HG02885 (cell line): ENCODE results near the gene MEG3.

Experiments used
- ATAC-seq: cut with Tn5 transposase; IDR thresholded peaks from one replicate; pipeline ENCODE4 v1.9.1; 2021; ENCODE audit warnings: mild to moderate bottlenecking; ENCODE audit not compliant: unreplicated experiment, poor library complexity

Gene MEG3

GRCh38 chr14:100841761-100842403 is 16.0 kb downstream of the MEG3 start:
- ATAC-seq, result no peak

DNA sequence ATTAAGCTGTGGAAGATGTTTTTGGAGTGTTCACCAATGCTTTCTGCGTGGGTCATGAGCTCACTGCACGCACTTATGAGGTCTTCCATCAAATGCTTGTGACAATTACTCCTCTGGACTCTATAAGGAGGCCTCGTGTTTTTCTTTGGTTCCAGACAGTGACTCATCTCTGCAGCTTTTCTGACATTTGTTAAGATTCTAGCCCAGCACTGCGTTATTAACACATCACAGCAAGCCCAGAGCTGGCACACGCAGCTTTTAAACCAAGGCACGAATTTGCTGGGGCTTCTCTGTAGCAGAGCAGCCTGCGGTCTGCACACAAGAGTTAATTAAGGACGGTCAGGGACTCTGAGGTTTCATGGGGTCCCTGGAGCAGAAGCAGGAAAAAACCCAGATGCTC is 16.9 kb downstream of the MEG3 start:
- ATAC-seq, result no peak

DNA sequence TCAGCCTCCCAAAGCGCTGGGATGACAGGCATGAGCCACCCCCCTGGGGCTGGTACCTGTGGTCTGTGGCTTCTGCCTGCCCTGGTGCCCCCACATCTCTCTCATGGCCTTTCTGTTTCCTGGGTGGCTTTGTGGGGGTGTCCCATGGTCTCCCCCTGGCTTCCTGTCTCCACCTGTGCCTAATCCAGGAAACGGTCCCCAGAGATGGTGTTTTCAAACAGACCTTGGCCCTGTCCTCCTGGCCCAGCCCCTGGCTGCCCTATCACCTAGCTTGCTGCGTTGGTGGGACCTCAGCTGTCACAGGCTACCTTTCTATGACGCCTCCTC is 18.1 kb downstream of the MEG3 start:
- no peak for ATAC-seq

- ATAC-seq, result no peak
Observed at GRCh38 chr14:100844421-100844820, 18.5 kb downstream of the MEG3 start.

DNA sequence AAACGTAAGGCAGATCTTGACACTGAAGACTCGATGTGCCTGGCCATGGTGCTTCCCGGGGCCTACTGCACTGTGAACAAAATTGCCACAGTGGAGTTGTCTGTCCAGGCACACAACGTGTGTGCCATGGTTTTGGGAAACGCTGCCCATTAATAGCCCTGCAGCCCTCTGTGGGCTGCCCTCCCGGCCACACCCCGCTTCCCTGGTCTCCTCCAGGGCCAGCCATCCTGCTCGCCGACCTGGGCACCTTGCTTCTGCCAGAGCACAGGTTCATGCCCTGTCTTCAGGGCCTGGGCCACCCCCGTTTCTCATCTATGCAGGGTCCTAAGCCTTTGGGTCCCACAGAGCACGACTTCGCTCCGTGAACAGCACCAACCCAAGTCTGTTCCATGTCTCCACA is 18.9 kb downstream of the MEG3 start:
- no peak for ATAC-seq

DNA sequence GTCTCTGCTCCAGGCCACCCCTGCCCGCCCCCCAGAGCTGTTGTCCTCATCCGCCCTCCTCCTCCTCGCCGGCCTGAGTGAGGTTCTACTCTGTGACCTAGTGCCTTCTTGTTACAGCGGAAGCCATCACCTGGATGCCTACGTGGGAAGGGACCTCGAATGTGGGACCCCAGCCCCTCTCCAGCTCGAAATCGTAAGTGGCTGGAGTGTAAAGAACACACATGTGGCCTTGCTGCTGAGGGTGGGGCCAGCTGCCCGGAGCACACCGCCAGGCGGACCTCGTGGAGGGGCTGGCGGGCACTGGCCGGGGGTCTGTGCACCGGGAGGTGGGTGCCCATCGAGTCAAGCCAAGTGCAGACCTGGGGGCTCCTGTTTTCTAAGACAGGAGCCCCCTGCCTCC is 19.4 kb downstream of the MEG3 start:
- ATAC-seq, result no peak

- no peak for ATAC-seq
Observed at GRCh38 chr14:100846309-100846859, 20.5 kb downstream of the MEG3 start.

DNA sequence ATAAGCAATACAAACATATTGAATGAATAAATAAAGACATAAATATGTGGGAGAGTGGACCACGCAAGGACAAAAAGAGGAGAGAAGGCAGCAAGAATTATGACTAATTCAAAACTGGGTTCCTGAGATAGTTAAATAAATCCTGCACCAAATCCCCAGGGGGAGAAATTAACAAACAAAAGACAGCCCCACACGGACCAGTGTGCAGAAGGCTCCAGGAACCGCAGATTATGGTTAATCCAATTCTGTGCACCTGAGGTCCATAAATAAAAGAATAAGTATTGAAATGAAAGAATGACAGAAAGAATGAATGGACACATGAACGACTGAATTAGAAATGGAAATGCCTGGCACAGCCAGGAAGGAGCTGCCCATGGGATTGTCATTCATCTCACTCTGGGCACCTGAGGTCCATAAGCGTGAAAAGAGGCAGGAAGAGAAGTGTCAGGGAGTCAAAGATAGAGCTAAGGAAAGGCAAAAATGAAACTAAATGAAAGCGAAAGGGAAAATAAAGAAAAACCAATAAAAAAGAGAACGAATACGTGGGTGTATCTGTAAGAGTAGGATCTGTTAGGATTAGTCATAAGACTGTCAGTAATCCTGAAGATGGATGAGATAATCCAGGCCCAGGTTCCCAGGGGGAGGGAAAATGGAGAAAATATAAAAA is 23.3 kb downstream of the MEG3 start:
- no peak for ATAC-seq

DNA sequence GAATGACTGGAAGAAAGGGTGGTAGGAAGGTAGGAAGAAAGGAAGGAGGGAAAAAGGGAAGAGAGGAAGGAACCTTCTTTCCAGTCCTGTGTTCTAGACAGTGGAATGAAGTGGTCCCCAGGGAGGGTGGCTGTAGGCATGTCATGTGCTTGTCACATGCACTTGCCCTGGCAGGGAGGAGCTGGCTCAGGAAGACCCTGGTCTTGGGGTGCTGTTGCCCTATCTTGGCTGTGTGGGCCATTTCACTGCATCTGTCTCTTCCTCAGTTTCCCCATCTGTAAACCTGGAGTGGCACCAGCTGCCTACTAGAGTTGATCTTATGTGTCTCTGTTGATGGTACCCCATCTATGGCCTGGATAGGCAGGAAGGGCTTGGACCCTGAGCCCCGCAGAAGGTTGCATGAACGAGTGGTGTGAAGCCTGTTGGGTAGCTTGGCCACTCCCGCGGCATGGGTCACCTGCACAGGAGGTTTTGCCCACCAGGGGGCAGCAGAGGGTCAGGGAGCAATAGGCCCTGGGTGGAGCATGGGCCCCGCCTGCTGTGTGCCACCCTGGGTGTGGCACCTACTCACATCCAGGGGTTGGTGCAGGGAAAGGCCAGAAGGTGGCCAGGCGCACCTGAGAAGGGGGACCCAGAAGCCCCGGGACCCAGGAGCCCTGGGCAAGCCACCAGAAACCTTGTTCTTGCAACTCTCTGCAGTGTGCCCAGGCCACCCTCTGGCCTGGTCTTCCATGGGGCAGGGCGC is 25.1 kb downstream of the MEG3 start:
- peak; percentile 59 for ATAC-seq

DNA sequence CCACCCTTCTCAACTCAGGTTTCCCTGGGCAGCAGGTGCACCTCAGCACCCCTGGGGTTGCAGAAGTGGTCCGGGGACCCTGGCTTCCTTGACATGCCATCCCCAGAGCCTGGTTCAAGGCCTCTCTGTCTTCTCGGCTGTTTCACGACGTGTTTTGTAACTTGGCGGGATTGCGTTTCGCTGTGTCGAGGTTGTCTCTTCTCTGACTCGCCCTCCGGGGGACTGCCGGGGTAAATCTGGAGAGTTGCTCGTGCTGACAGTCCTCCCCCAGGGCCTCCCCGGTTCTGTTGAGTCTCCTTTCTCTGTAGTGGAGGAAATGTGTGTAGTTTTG is 25.6 kb downstream of the MEG3 start:
- ATAC-seq, result no peak

- no peak for ATAC-seq
Observed at GRCh38 chr14:100851946-100852620, 26.2 kb downstream of the MEG3 start.

- ATAC-seq, result no peak
Observed at GRCh38 chr14:100854435-100854834, 28.5 kb downstream of the MEG3 start.

GRCh38 chr14:100855256-100855930 is 29.5 kb downstream of the MEG3 start:
- ATAC-seq, result no peak

GRCh38 chr14:100856056-100856950 is 30.4 kb downstream of the MEG3 start:
- no peak for ATAC-seq

DNA sequence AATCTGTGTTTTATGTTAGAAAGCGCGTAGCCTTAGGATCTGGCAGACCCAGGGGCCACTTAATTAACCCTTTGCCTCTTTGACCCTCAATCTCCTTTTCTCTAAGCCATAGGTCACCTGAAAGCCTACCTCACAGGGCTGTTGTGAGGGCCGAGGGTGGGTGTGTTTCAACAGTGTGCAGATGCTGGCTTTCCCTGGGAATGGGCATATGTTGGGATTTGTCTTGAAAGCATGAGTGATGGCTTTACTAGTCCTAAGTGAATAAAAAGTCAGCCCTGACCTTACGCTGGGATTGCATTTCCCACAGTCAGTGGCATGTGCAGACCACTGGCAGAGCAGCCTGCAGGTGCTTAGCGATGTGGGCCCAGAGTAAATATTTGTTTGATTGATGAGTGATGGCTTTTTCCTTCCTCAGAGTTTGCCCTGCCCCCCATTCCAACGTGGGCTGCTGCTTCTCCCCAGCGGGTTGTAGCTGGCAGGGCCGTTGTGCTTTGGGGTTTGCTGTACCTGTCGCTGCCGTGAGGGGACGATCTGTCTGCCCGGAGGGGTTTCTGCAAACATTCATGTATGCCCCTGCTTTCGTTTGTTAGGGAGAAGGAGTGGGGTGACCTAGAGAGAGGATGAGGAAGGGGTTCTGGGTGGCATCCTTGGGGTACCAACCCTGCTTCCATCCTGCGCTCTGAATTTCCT is 31.5 kb downstream of the MEG3 start:
- ATAC-seq, result no peak

DNA sequence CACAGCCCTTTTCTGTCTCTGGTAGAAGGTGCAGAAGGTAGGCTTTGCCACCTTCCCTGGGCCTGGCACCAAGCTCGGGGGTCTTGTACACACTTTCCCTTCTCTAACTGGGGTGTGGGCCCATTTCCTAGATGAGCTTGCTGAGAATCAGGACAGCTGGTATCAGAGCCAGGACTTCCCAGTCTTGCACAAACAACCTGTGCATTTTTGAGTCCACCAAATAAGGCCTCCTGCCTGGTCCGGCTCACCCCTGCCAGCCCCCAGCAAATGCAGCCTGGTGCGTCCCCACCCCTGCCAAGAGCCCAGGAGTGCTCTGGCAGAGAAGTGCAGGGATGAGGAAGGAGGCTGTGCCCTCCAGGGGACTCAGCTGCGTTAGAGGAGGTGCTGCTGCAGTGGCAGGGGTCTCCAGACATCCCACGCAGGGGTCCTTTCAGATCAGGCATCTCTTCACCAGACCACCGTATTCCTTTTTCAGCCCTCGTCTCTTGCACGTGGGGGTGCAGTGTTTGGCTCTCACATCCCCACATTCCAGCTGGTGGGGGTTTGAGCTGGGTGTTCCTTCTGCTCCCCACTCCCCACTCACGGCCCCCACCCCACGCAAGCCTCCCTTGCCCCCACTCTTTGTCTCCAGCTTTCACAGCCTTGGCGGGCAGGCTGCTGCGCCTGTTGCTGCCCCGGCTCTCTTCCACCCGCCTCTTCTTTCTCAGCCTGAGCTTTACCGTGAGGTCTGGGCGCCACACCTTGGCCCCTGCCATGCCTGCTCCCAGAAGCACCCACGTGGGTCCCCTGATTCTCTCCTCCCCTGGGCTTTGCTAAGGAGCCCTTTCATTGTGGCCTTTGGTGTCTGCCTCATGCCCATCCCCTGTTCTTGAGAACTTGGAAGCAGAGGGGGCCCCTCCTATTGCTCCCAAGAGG is 32.3 kb downstream of the MEG3 start:
- ATAC-seq, result no peak

- no peak for ATAC-seq
Observed at GRCh38 chr14:100858838-100859220, 32.9 kb downstream of the MEG3 start.

GRCh38 chr14:100859781-100860180 is 33.9 kb downstream of the MEG3 start:
- ATAC-seq, result no peak
